ENCODE results near the gene TENM4.

The TENM4 gene

GRCh38 chr11:79102840-79103239 lies 338.0 kb downstream of the TENM4 start:
- no CpG with 5 or more reads among the region's 4 CpGs for WGBS, 2 donors (ENCODE audit: extremely low coverage in 2 of 2, insufficient read length in 2 of 2, insufficient replicate concordance in 1 of 2)
- Histone ChIP-seq H2AK5ac (ENCODE audit: low read depth, low read length) (no peak overlapping the region), H3K27ac (replicated peaks; ENCODE audit: low read length) (no peak overlapping the region), H2AFZ (ENCODE audit: low read length) (no peak overlapping the region), H3K36me3 (replicated peaks in 1 of 2; ENCODE audit: control insufficient read depth in 2 of 2, insufficient read depth in 2 of 2, low read length in 2 of 2) (no peaks in the 10 kb centered on the region), H3K27me3 (ENCODE audit: control insufficient read depth in 3 of 3, insufficient read depth in 3 of 3, low read depth in 1 of 3, low read length in 3 of 3) (no peaks in the 10 kb centered on the region), H3K4me2 (ENCODE audit: insufficient read depth, low read length, poor library complexity, severe bottlenecking) (no peak overlapping the region), H3K4me1 (ENCODE audit: control insufficient read depth in 2 of 2, insufficient read depth in 1 of 2, low read depth in 1 of 2, low read length in 2 of 2) (no peaks in the 10 kb centered on the region), H2BK120ac (ENCODE audit: low read depth, low read length) (no peak overlapping the region), H3K4me3 (ENCODE audit: low read length in 2 of 2) (no peak overlapping the region), H2BK12ac (ENCODE audit: low read length) (no peak overlapping the region), H2BK15ac (ENCODE audit: low read length) (no peak overlapping the region), H2BK5ac (ENCODE audit: low read length) (no peak overlapping the region), H3K18ac (ENCODE audit: low read length) (no peak overlapping the region), H3K4ac (ENCODE audit: low read length) (no peak overlapping the region), H4K8ac (ENCODE audit: low read depth, low read length) (no peak overlapping the region), H3K9ac (ENCODE audit: low read depth, low read length, poor library complexity) (no peak overlapping the region), H3K9me3 (replicated peaks in 1 of 2; ENCODE audit: control insufficient read depth in 2 of 2, insufficient read depth in 1 of 2, low read depth in 1 of 2, low read length in 2 of 2) (no peaks in the 10 kb centered on the region), H3K14ac (ENCODE audit: low read length) (no peak overlapping the region), H3K79me1 (ENCODE audit: low read depth, low read length) (no peaks in the 10 kb centered on the region), H4K91ac (ENCODE audit: low read depth, low read length, poor library complexity) (no peak overlapping the region), H3K23ac (ENCODE audit: low read depth, low read length, poor library complexity) (no peak overlapping the region)
- no peak for DNase-seq (ENCODE audit: low spot score)

DNA sequence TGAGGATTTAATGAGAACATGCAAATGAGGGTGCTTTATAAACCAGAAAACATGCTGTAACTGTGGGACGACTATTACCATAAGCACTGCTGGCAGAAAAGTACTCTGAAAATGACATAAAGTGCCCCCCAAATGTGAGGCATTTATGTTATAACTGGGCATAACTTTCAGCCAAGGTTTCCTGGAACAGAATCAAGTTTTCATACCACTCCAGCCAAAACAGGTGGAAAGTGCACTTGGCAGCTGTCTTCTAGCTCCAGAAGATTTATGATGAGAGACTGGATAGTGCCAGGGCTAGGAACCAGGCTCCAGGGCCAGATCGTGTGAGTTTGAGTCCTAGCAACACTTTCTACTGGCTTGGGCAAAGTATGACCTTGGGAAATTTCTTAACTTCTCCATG lies 339.2 kb downstream of the TENM4 start:
- no peak overlapping the region for H2BK12ac ChIP-seq (ENCODE audit: low read length)
- H3K27ac ChIP-seq (replicated peaks; ENCODE audit: low read length), result no peak overlapping the region
- H2BK120ac ChIP-seq (ENCODE audit: low read depth, low read length), result no peak overlapping the region
- no peaks in the 10 kb centered on the region for H3K4me1 ChIP-seq (ENCODE audit: control insufficient read depth in 2 of 2, insufficient read depth in 1 of 2, low read depth in 1 of 2, low read length in 2 of 2)
- WGBS, 2 donors (ENCODE audit: extremely low coverage in 2 of 2, insufficient read length in 2 of 2, insufficient replicate concordance in 1 of 2), result no CpG with 5 or more reads among the region's 2 CpGs
- H2AK5ac ChIP-seq (ENCODE audit: low read depth, low read length), result no peak overlapping the region
- H3K4ac ChIP-seq (ENCODE audit: low read length), result no peak overlapping the region
- DNase-seq (ENCODE audit: low spot score), result no peak
- H3K23ac ChIP-seq (ENCODE audit: low read depth, low read length, poor library complexity), result no peak overlapping the region
- no peak overlapping the region for H3K14ac ChIP-seq (ENCODE audit: low read length)
- H2BK5ac ChIP-seq (ENCODE audit: low read length), result no peak overlapping the region
- H2BK15ac ChIP-seq (ENCODE audit: low read length), result no peak overlapping the region
- H3K4me3 ChIP-seq (ENCODE audit: low read length in 2 of 2), result no peak overlapping the region
- H3K9ac ChIP-seq (ENCODE audit: low read depth, low read length, poor library complexity), result no peak overlapping the region
- no peak overlapping the region for H3K4me2 ChIP-seq (ENCODE audit: insufficient read depth, low read length, poor library complexity, severe bottlenecking)
- H2AFZ ChIP-seq (ENCODE audit: low read length), result no peak overlapping the region
- H3K27me3 ChIP-seq (ENCODE audit: control insufficient read depth in 3 of 3, insufficient read depth in 3 of 3, low read depth in 1 of 3, low read length in 3 of 3), result peaks cover 0 to 2% (median 0%) of the 10 kb centered on the region in 3 experiments
- H3K18ac ChIP-seq (ENCODE audit: low read length), result no peak overlapping the region
- no peaks in the 10 kb centered on the region for H3K9me3 ChIP-seq (replicated peaks in 1 of 2; ENCODE audit: control insufficient read depth in 2 of 2, insufficient read depth in 1 of 2, low read depth in 1 of 2, low read length in 2 of 2)
- no peaks in the 10 kb centered on the region for H3K36me3 ChIP-seq (replicated peaks in 1 of 2; ENCODE audit: control insufficient read depth in 2 of 2, insufficient read depth in 2 of 2, low read length in 2 of 2)
- no peak overlapping the region for H4K8ac ChIP-seq (ENCODE audit: low read depth, low read length)
- H4K91ac ChIP-seq (ENCODE audit: low read depth, low read length, poor library complexity), result no peak overlapping the region
- no peaks in the 10 kb centered on the region for H3K79me1 ChIP-seq (ENCODE audit: low read depth, low read length)

- H2BK12ac ChIP-seq (ENCODE audit: low read length), result no peak overlapping the region
- H3K27me3 ChIP-seq (ENCODE audit: control insufficient read depth in 3 of 3, insufficient read depth in 3 of 3, low read depth in 1 of 3, low read length in 3 of 3), result peaks cover 0 to 2% (median 0%) of the 10 kb centered on the region in 3 experiments
These were observed 340.5 kb downstream of the TENM4 start for GRCh38 chr11:79100093-79100910.

DNA sequence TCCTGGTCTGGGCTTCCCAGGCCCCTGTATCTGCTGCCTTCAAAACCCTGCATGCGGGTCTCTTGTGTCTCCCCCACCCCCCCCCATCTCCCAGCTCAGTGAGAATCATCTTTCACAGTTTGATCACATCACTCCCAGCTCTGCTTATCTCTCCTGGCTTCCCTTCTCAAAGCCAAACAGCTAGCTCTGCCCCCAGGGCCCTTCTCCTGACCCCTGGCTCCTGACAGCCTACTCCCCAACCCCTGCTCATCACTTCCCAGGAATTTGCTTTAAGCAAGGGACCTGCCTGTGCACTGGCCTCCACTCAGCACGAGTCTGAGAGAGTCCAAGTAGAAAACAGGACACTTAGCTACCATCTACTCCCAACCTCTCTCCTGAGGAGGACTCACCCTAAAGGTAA lies 342.7 kb downstream of the TENM4 start:
- DNase-seq (ENCODE audit: low spot score), result no peak
- no peak overlapping the region for H3K27ac ChIP-seq (replicated peaks; ENCODE audit: low read length)
- no peak overlapping the region for H3K4me2 ChIP-seq (ENCODE audit: insufficient read depth, low read length, poor library complexity, severe bottlenecking)
- no peaks in the 10 kb centered on the region for H3K79me1 ChIP-seq (ENCODE audit: low read depth, low read length)
- H3K4me1 ChIP-seq (ENCODE audit: control insufficient read depth in 2 of 2, insufficient read depth in 1 of 2, low read depth in 1 of 2, low read length in 2 of 2), result no peaks in the 10 kb centered on the region
- no peak overlapping the region for H3K14ac ChIP-seq (ENCODE audit: low read length)
- H4K8ac ChIP-seq (ENCODE audit: low read depth, low read length), result no peak overlapping the region
- H2BK12ac ChIP-seq (ENCODE audit: low read length), result no peak overlapping the region
- H2AFZ ChIP-seq (ENCODE audit: low read length), result no peak overlapping the region
- no peak overlapping the region for H2BK15ac ChIP-seq (ENCODE audit: low read length)
- no peak overlapping the region for H2BK120ac ChIP-seq (ENCODE audit: low read depth, low read length)
- H3K9me3 ChIP-seq (replicated peaks in 1 of 2; ENCODE audit: control insufficient read depth in 2 of 2, insufficient read depth in 1 of 2, low read depth in 1 of 2, low read length in 2 of 2), result peaks cover 0 to 3% of the 10 kb centered on the region in 2 donors
- H3K36me3 ChIP-seq (replicated peaks in 1 of 2; ENCODE audit: control insufficient read depth in 2 of 2, insufficient read depth in 2 of 2, low read length in 2 of 2), result no peaks in the 10 kb centered on the region
- peaks cover 0 to 8% (median 0%) of the 10 kb centered on the region in 3 experiments for H3K27me3 ChIP-seq (ENCODE audit: control insufficient read depth in 3 of 3, insufficient read depth in 3 of 3, low read depth in 1 of 3, low read length in 3 of 3)
- no peak overlapping the region for H4K91ac ChIP-seq (ENCODE audit: low read depth, low read length, poor library complexity)
- no peak overlapping the region for H2AK5ac ChIP-seq (ENCODE audit: low read depth, low read length)
- H3K23ac ChIP-seq (ENCODE audit: low read depth, low read length, poor library complexity), result no peak overlapping the region
- no peak overlapping the region for H3K9ac ChIP-seq (ENCODE audit: low read depth, low read length, poor library complexity)
- H3K18ac ChIP-seq (ENCODE audit: low read length), result no peak overlapping the region
- no peak overlapping the region for H3K4me3 ChIP-seq (ENCODE audit: low read length in 2 of 2)
- no CpG with 5 or more reads among the region's 2 CpGs for WGBS, 2 donors (ENCODE audit: extremely low coverage in 2 of 2, insufficient read length in 2 of 2, insufficient replicate concordance in 1 of 2)
- no peak overlapping the region for H3K4ac ChIP-seq (ENCODE audit: low read length)
- no peak overlapping the region for H2BK5ac ChIP-seq (ENCODE audit: low read length)

More at GRCh38 chr11:79100093-79100910, 340.5 kb downstream of the TENM4 start:
- Histone ChIP-seq H3K9ac (ENCODE audit: low read depth, low read length, poor library complexity) (no peak overlapping the region), H3K4me1 (ENCODE audit: control insufficient read depth in 2 of 2, insufficient read depth in 1 of 2, low read depth in 1 of 2, low read length in 2 of 2) (no peaks in the 10 kb centered on the region), H3K36me3 (replicated peaks in 1 of 2; ENCODE audit: control insufficient read depth in 2 of 2, insufficient read depth in 2 of 2, low read length in 2 of 2) (no peaks in the 10 kb centered on the region), H3K23ac (ENCODE audit: low read depth, low read length, poor library complexity) (no peak overlapping the region), H3K14ac (ENCODE audit: low read length) (no peak overlapping the region), H3K9me3 (replicated peaks in 1 of 2; ENCODE audit: control insufficient read depth in 2 of 2, insufficient read depth in 1 of 2, low read depth in 1 of 2, low read length in 2 of 2) (no peaks in the 10 kb centered on the region), H3K4me3 (ENCODE audit: low read length in 2 of 2) (no peak overlapping the region), H3K79me1 (ENCODE audit: low read depth, low read length) (no peaks in the 10 kb centered on the region), H4K8ac (ENCODE audit: low read depth, low read length) (no peak overlapping the region), H2BK120ac (ENCODE audit: low read depth, low read length) (no peak overlapping the region), H2BK15ac (ENCODE audit: low read length) (no peak overlapping the region), H3K18ac (ENCODE audit: low read length) (no peak overlapping the region), H2AK5ac (ENCODE audit: low read depth, low read length) (no peak overlapping the region), H3K4ac (ENCODE audit: low read length) (no peak overlapping the region), H3K27ac (replicated peaks; ENCODE audit: low read length) (no peak overlapping the region), H3K4me2 (ENCODE audit: insufficient read depth, low read length, poor library complexity, severe bottlenecking) (no peak overlapping the region), H4K91ac (ENCODE audit: low read depth, low read length, poor library complexity) (no peak overlapping the region), H2AFZ (ENCODE audit: low read length) (no peak overlapping the region), H2BK5ac (ENCODE audit: low read length) (no peak overlapping the region)
- DNase-seq (ENCODE audit: low spot score), result no peak
- no CpG with 5 or more reads among the region's 9 CpGs for WGBS, 2 donors (ENCODE audit: extremely low coverage in 2 of 2, insufficient read length in 2 of 2, insufficient replicate concordance in 1 of 2)
